ENCODE results near the gene ULK1. TPM values are rescaled to one million over a fixed set of nuclear protein-coding genes. Genes with fewer than 3 reads are reported as not detected.
A peak's percentile ranks its signal among the peaks of the same experiment; 100 is the strongest.

The ULK1 gene
- total and polyA plus RNA-seq, 2 of the 13 experiments (the other 11 are each of a cell fraction or from before 2014, with no cell fraction given) = 2.8 to 10.1 TPM

- TF ChIP-seq HMGXB3 (CRISPR knock-in tag; IDR thresholded peaks at IDR 0.05; ENCODE audit: borderline replicate concordance) (no peak), ZNF576 (CRISPR knock-in tag; IDR thresholded peaks at IDR 0.05) (no peak), SETDB1 (CRISPR knock-in tag; IDR thresholded peaks at IDR 0.05; ENCODE audit: borderline replicate concordance) (no peak), SMAD1 (CRISPR knock-in tag; IDR thresholded peaks at IDR 0.05; ENCODE audit: borderline replicate concordance, low read depth) (no peak), FOXA1 (IDR thresholded peaks at IDR 0.05) (no peak), FOXA1 (CRISPR knock-in tag; IDR thresholded peaks at IDR 0.05) (no peak), FOXA3 (CRISPR knock-in tag; IDR thresholded peaks at IDR 0.05) (no peak), ZFY (CRISPR knock-in tag; IDR thresholded peaks at IDR 0.05) (peak; percentile 88), NFYC (CRISPR knock-in tag; IDR thresholded peaks at IDR 0.05) (no peak), ZNF414 (CRISPR knock-in tag; IDR thresholded peaks at IDR 0.05) (no peak), SIN3A (IDR thresholded peaks at IDR 0.05; ENCODE audit: borderline replicate concordance, low read depth, low read length) (0 out of 2 replicates have a peak, but pooled peaks have one; percentile 51), TBX2 (CRISPR knock-in tag; IDR thresholded peaks at IDR 0.05; ENCODE audit: borderline replicate concordance) (0 out of 2 replicates have a peak, but pooled peaks have one; percentile 19), ETV5 (CRISPR knock-in tag; IDR thresholded peaks at IDR 0.05; ENCODE audit: borderline replicate concordance) (no peak), YY1 (IDR thresholded peaks at IDR 0.05; ENCODE audit: insufficient read depth, insufficient replicate concordance, low read depth, low read length) (peak; percentile 28), TRAFD1 (CRISPR knock-in tag; IDR thresholded peaks at IDR 0.05; ENCODE audit: borderline replicate concordance) (no peak), SRF (IDR thresholded peaks at IDR 0.05; ENCODE audit: low read depth, low read length) (no peak), ZNF589 (CRISPR knock-in tag; conservative IDR thresholded peaks at IDR 0.05) (no peak), ZNF558 (CRISPR knock-in tag; IDR thresholded peaks at IDR 0.05; ENCODE audit: borderline replicate concordance) (no peak), NCOA2 (CRISPR knock-in tag; IDR thresholded peaks at IDR 0.05) (no peak), ETS1 (CRISPR knock-in tag; IDR thresholded peaks at IDR 0.05) (no peak), ZNF557 (CRISPR knock-in tag; IDR thresholded peaks at IDR 0.05) (no peak), KLF6 (CRISPR knock-in tag; IDR thresholded peaks at IDR 0.05) (0 out of 2 replicates have a peak, but pooled peaks have one; percentile 45), ZNF232 (CRISPR knock-in tag; IDR thresholded peaks at IDR 0.05; ENCODE audit: borderline replicate concordance) (0 out of 2 replicates have a peak, but pooled peaks have one; percentile 35)
Measured at GRCh38 chr12:131894313-131894860, at the start of gene ULK1 (continued).

Data from HepG2 (cell line).